HG02852 (cell line): ENCODE measurements around the gene GNAI2.
"Not testable (repeated sequence)": the region's sequence is repeated elsewhere in the genome, so short reads cannot be mapped to it uniquely, and the experiment has no call there.

Experiments used
- ATAC-seq: cut with Tn5 transposase; IDR thresholded peaks from one replicate; pipeline ENCODE4 v1.9.1; 2021; ENCODE audit warnings: mild to moderate bottlenecking, moderate library complexity; ENCODE audit not compliant: unreplicated experiment

The GNAI2 gene

DNA sequence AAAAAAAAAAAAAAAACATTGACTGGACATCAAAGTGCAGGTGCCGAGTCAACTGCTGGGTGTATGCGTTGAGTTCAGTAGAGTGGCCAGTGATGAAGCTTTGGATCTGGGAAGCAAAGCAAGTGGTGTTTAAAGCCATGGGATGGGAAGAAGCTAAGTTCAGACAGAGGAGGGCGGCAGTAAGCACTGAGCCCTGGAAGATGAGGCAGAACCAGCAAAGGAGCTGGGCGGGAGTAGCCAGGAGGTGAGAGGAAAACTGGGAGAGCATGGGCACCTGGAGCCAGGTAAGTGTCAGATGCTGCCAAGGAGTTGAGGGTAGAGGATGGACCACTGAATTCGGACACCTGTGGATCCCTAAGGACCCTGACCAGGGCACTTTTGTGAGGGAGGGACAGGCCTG lies 11.4 kb upstream of the GNAI2 start:
- no peak for ATAC-seq

DNA sequence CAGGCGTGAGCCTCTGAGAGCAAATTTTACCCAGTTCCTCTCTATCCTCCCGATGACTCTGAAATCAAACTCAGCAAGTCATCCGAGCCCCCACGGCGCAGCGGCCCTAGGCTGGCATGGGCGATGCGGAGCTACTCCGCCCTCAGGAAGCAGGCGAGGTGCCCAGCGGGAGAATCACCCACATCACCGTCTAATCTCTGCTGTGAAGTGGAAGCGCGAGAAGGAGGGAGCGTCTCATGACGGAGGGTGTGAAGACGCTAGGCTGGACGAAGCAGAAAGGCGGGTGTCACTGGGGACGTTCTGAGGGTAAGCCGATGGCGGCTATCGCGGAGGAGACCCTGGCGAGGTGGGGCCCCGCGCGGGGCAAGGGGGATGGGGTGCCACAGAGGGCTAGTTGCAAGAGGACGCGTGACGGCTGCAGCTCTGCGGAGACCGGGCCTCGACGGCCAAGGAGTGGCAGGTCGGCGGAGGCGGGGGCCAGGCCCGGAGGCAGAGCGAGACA lies 9.1 kb upstream of the GNAI2 start:
- ATAC-seq: peak; percentile 11

DNA sequence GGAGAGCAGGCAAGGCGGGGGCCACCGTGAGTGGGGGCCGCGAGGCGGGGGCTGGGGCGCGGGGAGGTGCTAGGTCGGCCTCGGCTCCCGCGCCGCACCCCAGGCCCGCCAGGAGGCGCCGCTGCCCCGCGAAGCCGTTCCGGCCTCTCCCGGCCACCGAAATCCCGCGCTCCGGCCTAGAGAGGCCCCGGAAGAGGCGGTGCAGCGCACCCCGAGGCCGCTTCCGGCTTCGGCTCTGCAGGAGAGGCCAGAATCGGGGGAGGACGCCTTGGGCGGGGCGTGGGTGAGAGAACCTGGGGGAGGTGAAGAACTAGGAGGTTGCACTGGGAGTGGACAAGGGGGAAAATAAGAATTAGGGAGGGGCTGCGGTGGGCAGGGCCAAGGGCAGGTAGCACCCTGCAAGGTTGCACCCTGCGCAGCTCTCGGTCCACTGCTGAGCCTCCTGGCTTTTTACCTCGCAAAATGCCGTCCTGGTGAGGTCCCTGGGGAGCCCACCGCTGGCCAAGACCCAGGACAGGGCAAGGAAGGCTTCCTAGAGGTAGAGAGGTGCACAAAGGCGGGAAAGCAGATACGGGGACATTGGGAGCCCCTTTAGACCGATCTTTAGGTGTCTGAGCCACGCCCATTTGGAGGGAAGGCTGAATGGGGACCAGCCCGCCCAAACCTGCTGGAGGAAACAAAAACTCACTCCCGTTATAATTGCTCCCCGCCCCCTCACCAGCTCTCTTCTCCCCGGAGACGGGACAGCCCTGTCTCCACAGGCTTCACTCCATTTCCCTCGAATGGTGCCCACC lies 8.4 kb upstream of the GNAI2 start:
- ATAC-seq: peak; percentile 75

DNA sequence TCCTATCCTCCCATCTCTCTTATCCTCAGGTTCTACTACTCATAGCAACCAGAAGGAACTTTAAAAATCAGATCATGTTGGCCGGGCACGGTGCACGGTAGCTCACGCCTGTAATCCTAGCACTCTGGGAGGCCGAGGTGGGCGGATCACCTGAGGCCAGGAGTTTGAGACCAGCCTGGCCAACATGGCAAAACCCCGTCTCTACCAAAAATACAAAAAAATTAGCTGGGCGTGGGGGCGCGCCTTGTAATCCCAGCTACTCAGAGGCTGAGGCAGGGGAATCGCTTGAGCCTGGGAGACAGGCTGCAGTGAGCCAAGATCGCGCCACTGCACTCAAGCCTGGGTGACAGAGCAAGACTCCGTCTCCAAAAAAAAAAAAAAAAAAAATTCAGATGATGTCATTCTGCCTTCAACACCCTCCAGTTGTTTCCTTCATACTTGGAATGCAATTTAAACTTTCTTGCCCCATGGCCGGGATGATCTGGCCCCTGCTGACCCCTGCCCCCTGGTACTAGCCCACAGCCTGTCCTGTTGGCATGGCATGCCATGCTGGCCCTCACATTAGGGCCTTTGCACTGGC lies 7.7 kb upstream of the GNAI2 start:
- ATAC-seq: not testable (repeated sequence)

DNA sequence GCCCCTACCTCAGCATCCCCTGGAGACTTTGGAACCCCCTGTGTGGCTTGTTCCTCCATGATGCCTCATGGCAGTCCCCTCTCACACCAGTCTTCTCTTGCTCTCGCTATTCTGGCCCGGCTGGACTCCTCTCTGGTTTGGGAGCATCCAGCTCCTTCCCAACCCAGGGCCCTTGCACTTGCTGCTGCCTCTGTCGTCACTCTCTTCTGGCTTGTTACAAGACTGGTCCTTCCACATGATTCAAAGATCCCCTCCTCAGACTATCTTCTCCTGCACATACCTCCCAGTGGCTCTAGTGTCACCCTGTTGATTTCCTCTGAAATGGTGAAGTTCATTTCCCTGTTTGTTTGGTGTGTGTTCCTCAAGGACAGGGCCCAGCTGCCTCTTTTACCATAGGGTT lies 6.5 kb upstream of the GNAI2 start:
- ATAC-seq: no peak

DNA sequence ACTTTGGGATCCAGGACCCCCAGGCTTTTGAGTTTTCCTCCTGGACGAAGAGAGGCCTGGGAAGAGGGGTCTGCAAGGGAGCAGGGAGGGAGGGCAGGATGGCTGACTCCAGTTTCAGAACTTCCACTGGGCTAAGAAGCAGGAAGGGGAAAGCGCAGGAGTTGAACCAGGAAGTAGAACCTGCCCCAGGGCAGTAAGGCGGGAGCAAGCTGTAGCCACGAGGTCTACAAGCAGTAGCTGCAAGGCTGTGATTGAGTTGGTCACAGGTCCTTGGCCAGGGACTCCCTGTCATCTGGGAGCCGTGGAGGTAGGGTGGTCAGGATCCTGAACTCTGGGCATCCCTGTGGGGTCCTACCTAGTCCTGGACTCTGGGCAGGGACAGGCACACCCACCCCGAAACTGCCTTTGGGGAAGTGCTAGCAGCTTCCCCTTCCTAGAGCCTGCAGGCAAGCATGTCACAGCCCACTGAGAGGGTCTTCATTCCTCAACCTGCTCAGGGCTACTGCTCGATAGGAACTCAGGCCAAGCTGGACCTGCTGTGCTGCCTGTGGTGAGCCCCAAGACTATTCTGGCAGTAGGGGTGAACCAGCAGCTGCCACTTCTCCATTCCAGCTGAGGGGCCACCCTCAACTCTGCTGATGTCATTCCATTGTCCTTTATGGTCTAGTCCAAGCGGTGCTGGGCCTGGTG lies 5.8 kb upstream of the GNAI2 start:
- no peak for ATAC-seq

DNA sequence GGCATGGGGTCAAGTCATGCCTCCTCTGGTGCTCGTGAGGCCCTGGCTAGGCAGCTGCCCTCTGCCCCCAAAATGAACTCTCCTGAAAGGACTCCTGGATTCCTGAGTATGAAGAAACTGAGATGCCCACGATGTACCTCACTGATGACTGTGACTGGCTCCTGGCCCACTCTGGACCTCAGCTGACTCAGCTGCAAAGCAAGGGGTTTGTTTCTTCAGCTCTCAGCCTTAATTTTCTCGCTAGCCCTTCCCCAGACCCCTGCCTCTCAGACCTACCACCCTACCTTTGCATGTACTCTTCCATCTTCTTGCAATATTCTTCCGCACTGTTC lies 5.2 kb upstream of the GNAI2 start:
- ATAC-seq: no peak

DNA sequence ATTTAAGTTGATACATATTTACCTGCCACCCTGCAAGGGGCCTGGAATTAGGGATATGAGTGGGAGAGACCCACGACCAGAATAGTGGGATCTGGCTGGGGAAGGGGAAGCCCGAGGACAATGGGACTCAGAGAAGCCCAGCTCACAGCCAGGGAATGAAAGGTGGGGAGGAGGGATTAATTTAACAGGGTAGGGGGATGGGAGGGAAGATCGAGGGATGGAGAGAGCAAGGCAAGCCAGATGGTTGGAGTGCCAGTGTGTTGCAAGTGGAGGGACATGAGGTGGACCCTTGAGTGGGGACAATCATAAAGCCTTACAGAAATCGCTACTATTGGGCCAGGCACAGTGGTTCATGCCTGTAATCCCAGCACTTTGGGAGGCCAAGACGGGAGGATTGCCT lies 4.4 kb upstream of the GNAI2 start:
- ATAC-seq: no peak

DNA sequence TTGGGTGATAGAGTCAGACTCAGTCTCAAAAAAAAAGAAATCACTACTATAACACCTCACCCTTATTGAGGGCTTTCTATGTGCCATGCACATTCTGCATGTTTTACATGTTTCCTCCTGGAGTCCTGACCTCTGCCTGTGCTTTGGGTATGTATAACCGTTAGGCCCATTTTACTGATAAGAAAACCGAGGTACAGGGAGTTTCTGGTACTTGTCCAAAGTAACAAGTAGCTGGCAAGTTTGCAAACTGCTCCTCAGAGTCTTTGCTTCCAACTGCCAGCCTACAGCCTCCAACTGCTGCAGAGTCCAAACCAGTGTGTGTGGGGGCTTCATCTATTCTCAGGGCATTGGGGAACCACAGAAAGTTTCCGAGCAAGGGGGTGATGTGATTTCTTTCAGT lies 3.7 kb upstream of the GNAI2 start:
- no peak for ATAC-seq

DNA sequence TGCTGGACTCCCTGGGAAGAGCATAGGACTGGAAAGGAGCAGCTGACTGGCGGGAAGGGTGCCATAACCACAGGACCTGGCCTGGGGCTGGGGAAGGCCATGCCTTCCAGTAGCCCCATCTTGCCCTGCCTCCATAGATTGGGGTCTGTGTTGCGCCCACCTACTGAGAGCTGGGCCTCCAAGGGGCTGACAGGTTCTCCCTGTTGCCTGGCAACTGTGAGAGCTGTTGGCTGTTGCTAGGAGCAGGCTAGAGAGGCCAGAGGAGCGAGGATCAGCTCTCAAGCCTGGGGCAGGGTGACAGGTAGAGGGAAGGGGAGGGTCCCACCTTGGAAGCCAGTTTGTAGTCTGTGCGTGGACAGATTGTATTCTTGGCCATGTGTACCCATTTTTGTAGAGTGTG lies 2.8 kb upstream of the GNAI2 start:
- ATAC-seq: no peak

DNA sequence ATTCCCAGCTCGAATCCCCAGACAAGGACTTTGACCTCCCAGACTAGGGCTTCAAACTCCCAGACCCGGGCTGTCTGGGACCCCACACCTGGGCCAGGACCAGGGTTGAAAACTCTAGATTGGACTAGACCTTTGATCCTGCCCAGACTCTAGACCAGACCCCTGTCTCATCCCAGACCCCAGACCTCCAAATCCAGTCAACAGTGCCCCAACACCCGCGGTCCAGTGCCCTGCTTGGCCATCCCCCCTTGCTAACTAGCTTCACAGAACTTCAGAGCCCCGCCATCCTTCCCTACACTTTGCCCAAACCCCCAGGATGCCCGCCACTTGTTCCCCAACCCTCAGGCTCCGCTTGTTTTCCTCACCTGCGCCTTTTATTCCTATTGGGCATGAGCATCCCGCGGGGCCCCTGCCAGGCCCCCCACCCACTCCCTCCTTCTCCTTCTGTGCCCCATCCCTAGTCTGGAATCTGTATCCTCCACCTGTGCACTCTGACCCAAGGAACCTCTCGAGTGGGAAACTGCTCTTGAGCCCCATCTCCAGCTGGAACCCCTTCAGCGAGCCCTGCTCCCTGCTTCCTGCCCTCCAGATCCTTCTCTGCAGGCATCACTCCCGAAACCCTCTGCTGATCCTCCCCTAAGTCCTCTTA lies 604 bp downstream of the GNAI2 start:
- no peak for ATAC-seq

DNA sequence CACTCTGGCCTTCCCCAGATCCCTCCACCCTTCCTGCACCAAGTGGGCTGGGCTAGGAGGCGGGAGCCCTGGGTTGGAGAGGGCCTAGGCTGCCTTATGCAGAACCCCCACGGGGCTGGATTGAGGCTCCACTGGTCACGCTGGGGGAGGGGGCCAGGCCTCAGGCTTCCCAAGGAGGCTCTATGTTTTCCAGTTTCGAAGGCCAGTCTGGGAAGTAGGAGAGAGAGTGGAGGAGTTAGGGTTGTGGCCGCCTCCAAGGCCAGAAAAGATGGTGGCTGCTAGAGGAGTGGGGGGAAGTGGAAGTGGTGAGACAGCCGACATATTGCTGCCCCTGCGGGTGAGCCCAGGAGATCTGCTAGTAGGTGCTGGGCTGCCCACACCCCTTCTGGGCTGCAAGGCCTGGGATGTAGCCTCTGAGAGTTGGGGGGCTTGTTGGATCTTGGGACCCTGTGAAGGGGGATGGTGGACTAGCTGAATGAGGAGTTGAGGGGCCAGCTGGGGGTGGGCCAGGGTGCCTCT lies 1.2 kb downstream of the GNAI2 start:
- no peak for ATAC-seq

DNA sequence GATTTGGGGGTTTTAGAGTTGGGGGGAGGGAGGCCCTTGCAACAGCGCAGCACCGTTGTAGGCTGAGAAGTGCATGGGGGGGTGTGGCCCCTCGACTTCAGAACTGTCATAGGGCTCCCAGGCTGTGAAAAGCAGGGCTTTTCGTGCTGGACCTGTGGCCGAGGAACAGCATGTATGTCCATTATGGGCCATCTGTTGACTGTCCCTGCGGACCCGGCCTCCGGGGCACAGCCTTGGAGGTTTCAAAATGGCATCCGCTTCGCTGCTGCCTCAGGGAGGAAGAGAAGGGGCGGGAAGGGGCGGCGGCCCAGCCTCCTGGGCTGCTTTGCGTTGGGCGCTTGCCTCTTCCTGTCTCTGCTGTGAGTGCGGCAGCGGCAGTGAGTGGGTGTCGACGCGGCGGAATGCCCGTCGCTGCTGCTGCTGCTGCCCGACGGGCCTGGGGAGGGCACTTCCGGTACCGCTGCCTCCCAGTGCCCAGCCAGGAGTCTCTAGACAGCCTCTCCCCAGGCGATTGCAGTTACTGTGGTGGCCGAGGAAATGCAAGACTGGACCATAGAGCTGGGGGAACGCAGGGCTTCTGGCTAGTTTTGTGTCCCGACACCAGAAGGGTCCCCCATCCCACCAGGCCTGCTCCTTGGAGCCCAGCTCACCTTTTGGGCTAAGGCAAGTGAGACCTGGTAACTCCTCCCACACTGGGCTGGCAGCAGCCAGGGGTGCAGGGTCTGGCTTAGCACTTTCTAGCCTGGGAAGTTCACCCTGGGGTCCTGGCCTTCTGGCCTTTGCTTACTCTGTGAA lies 1.9 kb downstream of the GNAI2 start:
- peak; percentile 31 for ATAC-seq

DNA sequence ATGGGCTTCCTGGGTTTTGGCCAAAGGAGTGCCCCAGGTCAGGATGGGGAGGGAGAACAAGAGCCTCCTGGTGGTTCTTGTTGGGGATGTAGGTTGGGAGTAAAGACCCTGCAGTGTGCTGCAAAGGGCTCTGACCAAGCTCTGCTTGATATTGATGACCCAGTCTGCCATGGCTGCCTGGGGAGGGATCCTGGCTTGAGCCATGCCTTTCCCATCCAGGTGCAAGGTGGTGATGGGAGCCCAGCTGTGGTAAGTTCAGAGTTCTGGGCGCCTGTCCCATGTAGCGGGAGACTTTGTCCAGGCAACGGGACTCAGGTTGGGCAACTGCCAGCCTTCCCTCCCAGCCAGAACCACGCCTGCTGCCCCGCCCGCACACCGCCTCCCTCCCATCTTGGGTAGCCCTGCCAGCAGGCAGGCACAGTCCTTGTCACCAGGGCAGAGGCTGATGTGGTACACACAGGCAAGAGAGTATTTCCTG lies 2.6 kb downstream of the GNAI2 start:
- no peak for ATAC-seq

DNA sequence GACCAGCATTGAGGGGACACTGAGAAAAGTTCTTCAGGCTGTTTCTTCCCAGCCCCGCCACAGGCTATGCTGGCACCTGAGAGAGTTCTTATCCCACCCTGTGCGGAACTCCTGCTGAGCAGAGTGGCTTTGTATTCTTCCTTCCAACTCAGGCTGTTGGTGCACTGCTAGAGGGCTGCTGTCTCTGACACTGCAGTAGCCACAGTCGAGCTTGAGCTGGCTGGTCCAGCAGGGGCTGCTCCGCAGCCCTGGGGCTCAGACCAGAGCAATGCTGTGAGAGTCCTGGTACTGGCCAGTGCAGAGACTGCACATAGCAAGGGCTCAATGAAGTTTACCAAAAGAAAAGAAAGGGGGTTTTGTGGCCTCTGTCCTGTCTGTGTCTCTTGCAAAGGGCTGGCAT lies 3.6 kb downstream of the GNAI2 start:
- ATAC-seq: no peak

DNA sequence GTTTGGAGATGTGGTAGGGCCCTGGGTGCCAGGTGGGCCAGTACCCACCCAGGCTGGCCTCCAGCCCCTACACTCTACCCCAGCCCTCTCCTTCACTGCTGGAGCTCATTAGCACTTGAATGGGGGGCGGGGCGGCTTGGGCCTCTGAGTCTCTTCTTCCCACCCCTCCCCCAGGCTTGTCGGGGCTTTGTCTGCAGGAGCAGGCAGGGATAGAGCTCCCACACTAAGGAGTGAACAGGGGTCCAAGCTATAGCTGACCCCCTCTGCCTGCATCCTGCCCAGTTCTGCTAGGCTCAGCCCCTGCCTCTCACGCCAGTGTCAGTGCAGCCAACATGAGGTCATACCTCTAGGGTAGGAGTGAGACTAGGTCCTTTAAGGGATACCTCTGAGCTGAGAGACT lies 5.2 kb downstream of the GNAI2 start:
- ATAC-seq: no peak

DNA sequence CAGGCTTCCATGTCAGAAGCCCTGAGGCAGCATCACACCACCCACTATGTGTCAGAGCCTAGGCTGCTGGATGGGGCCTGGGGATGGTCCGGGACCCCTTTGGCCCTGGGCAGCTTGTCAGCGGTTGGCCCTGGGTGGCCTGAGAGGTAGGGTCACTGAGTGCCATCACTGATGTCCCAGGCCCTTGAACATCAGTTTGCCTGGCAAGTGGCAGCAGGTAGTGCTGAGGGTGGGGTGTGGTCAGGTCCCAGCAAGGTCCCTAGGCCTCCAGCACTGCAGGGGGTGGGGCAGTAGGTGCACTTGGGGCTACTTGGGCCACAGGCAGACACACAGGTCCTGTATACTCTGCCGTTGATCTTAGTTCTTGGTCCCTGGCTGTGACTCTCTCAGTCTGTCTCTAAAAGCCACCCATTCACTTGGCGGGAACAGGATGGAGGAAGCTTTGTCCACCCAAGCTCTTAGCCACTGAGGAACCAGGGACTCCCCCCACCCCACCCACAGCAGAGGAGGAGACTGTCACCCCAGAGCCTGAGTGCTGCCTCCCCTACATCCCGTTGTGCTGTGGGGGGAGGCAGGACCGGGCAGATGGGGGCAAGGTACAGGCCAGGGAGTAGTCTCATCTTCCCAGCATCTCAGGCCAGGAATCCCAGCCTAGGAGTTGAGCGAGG lies 5.8 kb downstream of the GNAI2 start:
- no peak for ATAC-seq

DNA sequence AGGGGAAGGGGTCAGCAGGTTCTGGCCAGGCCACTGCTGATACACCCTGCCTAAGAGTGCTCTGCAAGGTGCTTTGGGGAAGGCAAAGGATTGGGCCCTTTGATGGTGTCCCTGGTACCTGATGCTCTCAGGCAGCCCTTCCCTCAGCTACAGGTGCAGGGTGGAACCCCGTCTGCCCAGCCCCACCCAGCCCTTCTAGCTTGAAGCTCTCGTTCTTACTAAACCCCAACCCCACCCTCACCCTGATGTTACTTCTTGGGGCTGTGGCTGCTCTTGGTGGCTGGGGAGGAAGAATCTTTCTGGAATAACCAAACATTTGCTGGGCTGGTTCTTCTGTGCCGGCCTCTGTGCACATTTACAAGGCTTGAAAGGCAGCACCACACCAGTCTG lies 6.4 kb downstream of the GNAI2 start:
- no peak for ATAC-seq

DNA sequence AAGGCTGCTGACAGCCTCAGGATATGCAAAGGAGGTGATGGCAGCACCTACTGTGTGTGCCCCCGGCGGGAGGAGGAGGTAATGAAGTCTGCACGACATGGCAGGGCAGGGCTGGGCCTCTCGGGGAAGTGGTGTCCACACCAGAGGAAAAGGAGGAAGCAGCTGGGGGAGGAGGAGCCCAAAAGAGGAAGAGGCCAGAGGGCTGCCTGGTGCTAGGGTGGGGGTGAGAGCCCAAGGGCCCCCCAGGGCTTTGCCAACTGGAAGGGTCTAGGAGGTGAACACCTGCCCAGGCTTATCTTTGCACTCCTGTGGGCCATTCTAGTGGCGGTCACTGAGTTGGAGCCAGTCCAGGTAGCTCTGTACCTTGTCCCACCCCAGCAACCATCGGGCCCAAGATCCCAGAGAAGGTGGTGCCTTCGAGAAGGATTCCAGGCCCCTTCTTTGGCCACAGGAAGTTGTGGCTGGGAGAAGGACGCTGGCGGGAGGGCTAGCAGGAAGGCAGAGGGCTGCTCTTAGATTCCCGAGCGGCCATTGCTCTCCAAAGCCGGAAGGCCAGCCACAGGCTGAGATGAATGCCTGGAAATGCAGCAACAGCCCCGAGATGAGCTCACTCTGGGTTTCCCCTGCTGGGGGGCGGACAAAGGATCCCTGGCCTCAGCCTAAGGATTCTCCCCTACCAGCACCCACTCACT lies 7.0 kb downstream of the GNAI2 start:
- ATAC-seq: no peak

DNA sequence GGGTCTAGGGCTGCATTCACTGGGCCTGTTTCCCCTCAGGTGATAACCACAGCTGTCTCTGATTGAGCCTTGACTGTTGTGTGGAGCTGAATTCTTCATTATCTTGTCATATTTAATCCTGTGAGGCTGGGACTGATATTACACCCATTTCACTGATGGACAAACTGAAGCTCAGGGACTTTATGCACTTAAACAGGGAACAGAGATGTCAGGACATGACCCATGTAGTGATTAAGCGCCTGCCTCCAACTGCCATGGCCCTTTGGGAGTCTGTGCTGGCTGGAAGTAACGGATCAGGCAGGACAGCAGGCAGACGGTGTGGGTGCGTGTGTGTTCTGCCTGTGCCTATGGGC lies 7.5 kb downstream of the GNAI2 start:
- no peak for ATAC-seq
